H1 (cell line): ENCODE results near the gene ARL9. TPM values are rescaled to one million over a fixed set of nuclear protein-coding genes. Genes with fewer than 3 reads are reported as not detected.

Source experiments
- CTCF ChIA-PET: fragments of 300-600 bp; sonication (Branson Sonifier 250); formaldehyde crosslinking; loops from one replicate; lab custom pipeline; 2021; ENCODE audit not compliant: partially characterized antibody; lab: Charles Lee
- POLR2A ChIA-PET: fragments of 300-600 bp; sonication (Branson Sonifier 250); formaldehyde crosslinking; loops from one replicate; lab custom pipeline; 2021; ENCODE audit warnings: inconsistent platforms; ENCODE audit not compliant: partially characterized antibody; lab: Charles Lee
- DNase-seq, 2 experiments: peaks; one replicate each; pipeline versions ENCODE4 v3.0.0 to v3.0.0-alpha.2; 2010 to 2022; ENCODE audit warnings: low spot score in 2 of 2, low read depth in 1 of 2, mixed read lengths in 1 of 2
- FAIRE-seq: peaks from 2 replicates; lab custom pipeline; 2011; peaks lifted over from hg19 to GRCh38; lab: Jason Lieb, UNC
- H2AFZ ChIP-seq: 2 replicates; pipeline ENCODE4 v1.8.1; 2012; ENCODE audit warnings: low read length, inconsistent platforms
- H2AK5ac ChIP-seq: 2 replicates; pipeline ENCODE4 v1.6.1; 2013; ENCODE audit warnings: low read depth, low read length
- H2BK120ac ChIP-seq: replicated peaks from 2 replicates; pipeline ENCODE3; 2013; ENCODE audit warnings: low read depth, low read length, inconsistent platforms
- H2BK12ac ChIP-seq: 2 replicates; pipeline ENCODE4 v1.6.1; 2013; ENCODE audit warnings: low read depth, low read length
- H2BK15ac ChIP-seq: 2 replicates; pipeline ENCODE4 v1.6.1; 2013; ENCODE audit warnings: low read length
- H2BK20ac ChIP-seq: 2 replicates; pipeline ENCODE4 v1.6.1; 2013; ENCODE audit warnings: low read length
- H2BK5ac ChIP-seq: 2 replicates; pipeline ENCODE4 v1.6.1; 2013; ENCODE audit warnings: low read depth, low read length
- H3K14ac ChIP-seq: 2 replicates; pipeline ENCODE4 v1.6.1; 2013; ENCODE audit warnings: inconsistent platforms; ENCODE audit not compliant: insufficient read length
- H3K18ac ChIP-seq: 2 replicates; pipeline ENCODE4 v1.6.1; 2013; ENCODE audit warnings: low read length; ENCODE audit errors: extremely low read depth
- H3K23ac ChIP-seq: 2 replicates; pipeline ENCODE4 v1.6.1; 2013; ENCODE audit warnings: inconsistent platforms; ENCODE audit not compliant: insufficient read length
- H3K23me2 ChIP-seq: 2 replicates; pipeline ENCODE4 v1.6.1; 2013; ENCODE audit warnings: low read depth, low read length
- H3K27ac ChIP-seq: 2 replicates; pipeline ENCODE4 v1.6.1; 2011; ENCODE audit warnings: low read depth, low read length, inconsistent platforms
- H3K27me3 ChIP-seq, 4 experiments: replicated peaks in 1 of 4; 1 replicate in 1 of 4; 2 replicates in 3 of 4; pipeline versions ENCODE4 v1.6.1 to v1.8.1; 2011 to 2013; ENCODE audit warnings: low read length in 3 of 4, mild to moderate bottlenecking in 3 of 4, inconsistent platforms in 2 of 4, mixed read lengths in 2 of 4, moderate library complexity in 1 of 4; ENCODE audit not compliant: control insufficient read depth in 3 of 4, insufficient read depth in 3 of 4; ENCODE audit errors: extremely low read depth in 1 of 4
- H3K36me3 ChIP-seq, 4 experiments: 2 replicates each; pipeline versions ENCODE4 v1.6.1 to v1.8.1; 2011 to 2013; ENCODE audit warnings: mild to moderate bottlenecking in 4 of 4, low read length in 3 of 4, moderate library complexity in 2 of 4, control low read depth in 1 of 4, inconsistent platforms in 1 of 4; ENCODE audit not compliant: insufficient read depth in 4 of 4, control insufficient read depth in 2 of 4
- H3K4ac ChIP-seq: replicated peaks from 2 replicates; pipeline ENCODE3; 2013; ENCODE audit warnings: low read length, low read depth, mixed read lengths, inconsistent platforms; ENCODE audit not compliant: insufficient read length
- H3K4me1 ChIP-seq, 4 experiments: replicated peaks in 1 of 4; 1 replicate in 1 of 4; 2 replicates in 3 of 4; pipeline versions ENCODE4 v1.6.1 to v1.8.1; 2011 to 2013; ENCODE audit warnings: low read length in 3 of 4, inconsistent platforms in 2 of 4, mixed read lengths in 1 of 4; ENCODE audit not compliant: insufficient read depth in 4 of 4, control insufficient read depth in 3 of 4
- H3K4me2 ChIP-seq, 2 experiments: 2 replicates each; pipeline versions ENCODE4 v1.6.1 to v1.8.1; 2011 to 2013; ENCODE audit warnings: low read depth in 2 of 2, low read length in 2 of 2, control low read depth in 1 of 2, inconsistent platforms in 1 of 2, mild to moderate bottlenecking in 1 of 2; ENCODE audit not compliant: insufficient read depth in 1 of 2
- H3K4me3 ChIP-seq, 4 experiments: fragments of 200-600, 300-600 bp in 1 of 4; sonication (generic), shearing (Covaris generic), sonication (Bioruptor Twin) in 1 of 4; 2 replicates each; pipeline versions ENCODE4 v1.5.1 to v1.8.1; 2011 to 2016; ENCODE audit warnings: low read length in 4 of 4, low read depth in 3 of 4, control low read depth in 2 of 4, inconsistent platforms in 2 of 4, mild to moderate bottlenecking in 2 of 4, mixed read lengths in 1 of 4, moderate library complexity in 1 of 4; ENCODE audit not compliant: insufficient read depth in 2 of 4; ENCODE audit errors: extremely low read depth in 1 of 4
- H3K56ac ChIP-seq: replicated peaks from 2 replicates; pipeline ENCODE3; 2013; ENCODE audit warnings: low read depth, mild to moderate bottlenecking, mixed read lengths, low read length, inconsistent platforms; ENCODE audit not compliant: insufficient read length
- H3K79me1 ChIP-seq: 2 replicates; pipeline ENCODE4 v1.6.1; 2013; ENCODE audit warnings: low read depth, low read length, control low read depth
- H3K79me2 ChIP-seq, 2 experiments: 2 replicates each; pipeline versions ENCODE4 v1.6.1 to v1.8.1; 2012 to 2013; ENCODE audit warnings: low read length in 2 of 2, mild to moderate bottlenecking in 2 of 2, inconsistent platforms in 1 of 2; ENCODE audit not compliant: insufficient read depth in 2 of 2, control insufficient read depth in 1 of 2
- H3K9ac ChIP-seq, 4 experiments: replicated peaks in 1 of 4; 1 replicate in 1 of 4; 2 replicates in 3 of 4; pipeline versions ENCODE4 v1.6.1 to v1.8.1; 2011 to 2013; ENCODE audit warnings: low read depth in 3 of 4, low read length in 3 of 4, control low read depth in 2 of 4, mild to moderate bottlenecking in 2 of 4, moderate library complexity in 2 of 4, inconsistent platforms in 1 of 4; ENCODE audit errors: extremely low read depth in 1 of 4
- H3K9me3 ChIP-seq, 2 experiments: 2 replicates each; pipeline versions ENCODE4 v1.6.1 to v1.8.1; 2012 to 2013; ENCODE audit warnings: mild to moderate bottlenecking in 2 of 2, moderate library complexity in 2 of 2, control low read depth in 1 of 2, inconsistent platforms in 1 of 2, low read depth in 1 of 2, low read length in 1 of 2, mixed read lengths in 1 of 2; ENCODE audit not compliant: insufficient read depth in 2 of 2
- H4K20me1 ChIP-seq, 2 experiments: replicated peaks in 1 of 2; 2 replicates each; pipeline versions ENCODE3 to v1.8.1; 2011 to 2013; ENCODE audit warnings: inconsistent platforms in 2 of 2, low read length in 2 of 2, mild to moderate bottlenecking in 1 of 2; ENCODE audit not compliant: insufficient read depth in 2 of 2, control insufficient read depth in 1 of 2
- H4K5ac ChIP-seq: 2 replicates; pipeline ENCODE4 v1.6.1; 2013; ENCODE audit warnings: low read length, low read depth, mixed read lengths, inconsistent platforms; ENCODE audit not compliant: insufficient read length
- H4K8ac ChIP-seq: 2 replicates; pipeline ENCODE4 v1.8.0; 2013; ENCODE audit warnings: mild to moderate bottlenecking, moderate library complexity, low read length, inconsistent platforms; ENCODE audit not compliant: insufficient read depth; ENCODE audit errors: extremely low read depth
- H4K91ac ChIP-seq: replicated peaks from 2 replicates; pipeline ENCODE3; 2013; ENCODE audit warnings: low read length, mixed read lengths, inconsistent platforms; ENCODE audit not compliant: insufficient read length
- ASH2L ChIP-seq: fragments of 200-600, 300-600 bp; sonication (generic); IDR thresholded peaks from one replicate; pipeline ENCODE4 v1.7.1; 2017; ENCODE audit warnings: low read length
- BACH1 ChIP-seq: IDR thresholded peaks from 2 replicates; pipeline ENCODE4 v1.6.1; 2012; ENCODE audit warnings: low read length, improper control_type of control experiment
- BCL11A ChIP-seq, 2 experiments: IDR thresholded peaks; one replicate each; pipeline ENCODE4 v1.6.1; 2011; ENCODE audit warnings: low read depth in 2 of 2, low read length in 2 of 2, mild to moderate bottlenecking in 2 of 2
- CEBPB ChIP-seq: IDR thresholded peaks from 2 replicates; pipeline ENCODE4 v1.6.1; 2012; ENCODE audit warnings: low read depth, low read length
- CREB1 ChIP-seq: IDR thresholded peaks from 2 replicates; pipeline ENCODE4 v1.6.1; 2012; ENCODE audit warnings: inconsistent platforms
- CTBP2 ChIP-seq: IDR thresholded peaks from 2 replicates; pipeline ENCODE4 v1.7.0; 2011; ENCODE audit warnings: borderline replicate concordance, mild to moderate bottlenecking, moderate library complexity, mixed read lengths, low read length; ENCODE audit not compliant: insufficient read depth, insufficient read length
- KDM1A ChIP-seq: fragments of 200-600, 300-600 bp; sonication (generic); IDR thresholded peaks from 2 replicates; pipeline ENCODE4 v1.7.1; 2016; ENCODE audit warnings: mild to moderate bottlenecking, low read length, borderline replicate concordance
- KDM4A ChIP-seq: IDR thresholded peaks from one replicate; pipeline ENCODE4 v1.7.1; 2012; ENCODE audit warnings: low read depth, mild to moderate bottlenecking, moderate library complexity, low read length, inconsistent platforms; ENCODE audit not compliant: severe bottlenecking
- NANOG ChIP-seq: IDR thresholded peaks from 2 replicates; pipeline ENCODE4 v1.6.1; 2011; ENCODE audit warnings: low read length, low read depth, mild to moderate bottlenecking, inconsistent platforms; ENCODE audit not compliant: insufficient read depth, poor library complexity, severe bottlenecking
- WGBS, 2 experiments: shearing (Covaris generic) in 1 of 2; methylation state at CpG; one replicate each; pipeline versions ENCODE4 v1.1.6 to v1.1.7; 2013 to 2015; ENCODE audit warnings: low lambda C conversion rate in 2 of 2, mixed read lengths in 2 of 2, inconsistent platforms in 1 of 2, low coverage in 1 of 2, missing lambda C conversion rate in 1 of 2; ENCODE audit not compliant: insufficient replicate concordance in 2 of 2, insufficient coverage in 1 of 2, insufficient read length in 1 of 2; ENCODE audit errors: extremely low coverage in 1 of 2, missing lambda C conversion rate in 1 of 2; 5-methylcytosine and 5-hydroxymethylcytosine counted together
- polyA plus RNA-seq, 7 experiments: library from polyadenylated mRNA; depleted of rRNA in 3 of 7; stranded (reverse) in 5 of 7; unstranded in 2 of 7; fragments of >200 nt in 5 of 7; fragments of 200-250 nt in 2 of 7; gene quantifications; 1 replicate in 5 of 7; 2 replicates in 1 of 7; 4 replicates in 1 of 7; pipeline versions ENCODE4 v1.2.1 to v1.2.3, GENCODE V29; 2011 to 2013; ENCODE audit warnings: missing spikeins in 2 of 7, mixed read lengths in 2 of 7
- total RNA-seq: library from RNA; stranded (reverse); fragmentation: NEBNext Ultra II Directional; extraction: Animal tissue kit (Norgen Biotek cat#: 25700); gene quantifications from 2 replicates; pipeline ENCODE4 v1.2.1, GENCODE V29; 2021
- TF ChIP-seq, protein P1 (sequence below): IDR thresholded peaks from 2 replicates; pipeline ENCODE4 v1.6.1; 2012; ENCODE audit warnings: inconsistent platforms

ARL9 gene
- total and polyA plus RNA-seq, 2 of the 8 experiments (the other 6 are each of a cell fraction or from before 2014, with no cell fraction given), result 0.60 to 0.76 TPM

DNA sequence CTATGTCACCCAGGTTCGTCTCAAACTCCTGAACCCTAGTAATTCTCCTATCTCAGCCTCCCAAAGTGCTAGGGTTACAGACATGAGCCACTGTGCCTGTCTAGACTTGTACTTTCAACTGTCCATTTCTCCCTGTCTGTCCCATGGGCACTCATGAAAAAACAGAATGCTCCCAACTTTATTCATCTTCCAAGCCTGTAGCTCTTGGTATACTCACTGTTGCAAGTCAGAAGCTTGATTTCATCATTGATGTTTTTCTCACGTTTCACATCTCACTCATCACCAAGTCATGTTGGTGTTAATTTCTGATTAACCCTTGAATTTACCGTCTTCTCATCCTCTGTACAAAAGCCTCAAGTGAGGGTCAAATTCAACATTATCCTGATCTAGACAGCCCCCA, 45.5 kb upstream of the ARL9 start:
- no peak overlapping the region for H3K27ac ChIP-seq
- H3K27me3 ChIP-seq, result no peaks in the 10 kb centered on the region
- FAIRE-seq (no peak), DNase-seq (no peak)
- POLR2A ChIA-PET, result interaction anchor here (1.1 to 12.0 kb wide), 4 partner anchors 9 to 23 kb away, joined by 3 to 121 read pairs (median 22); partner anchors contain the start of genes PAICS, PPAT and SRP72
- no peak overlapping the region for H3K4me2 ChIP-seq
- no peak overlapping the region for H2AK5ac ChIP-seq
- no peak overlapping the region for H2BK12ac ChIP-seq
- no peak overlapping the region for H3K14ac ChIP-seq
- no peak overlapping the region for H3K4me3 ChIP-seq
- H2BK5ac ChIP-seq, result no peak overlapping the region
- H2BK15ac ChIP-seq, result no peak overlapping the region
- 97% methylated on average over 3 of the region's 3 CpGs; no CpG with 5 or more reads in 1 of the 2 experiments for WGBS, 2 experiments
- peaks cover 13 to 14% of the 10 kb centered on the region in 2 experiments for H4K20me1 ChIP-seq
- H4K91ac ChIP-seq, result no peak overlapping the region
- H3K79me2 ChIP-seq, result peaks cover 0 to 11% of the 10 kb centered on the region in 2 experiments; a peak in 2 of 4 replicates
- H2BK120ac ChIP-seq, result no peak overlapping the region
- H4K8ac ChIP-seq, result no peak overlapping the region
- CTCF ChIA-PET, result interaction anchor here (0.6 to 0.9 kb wide), 2 partner anchors 18 to 30 kb away, joined by 3 read pairs; no protein-coding TSS in a partner anchor
- H4K5ac ChIP-seq, result no peak overlapping the region
- H3K79me1 ChIP-seq, result no peaks in the 10 kb centered on the region; the same call in 1 of the 2 replicates
- H3K9me3 ChIP-seq, result no peaks in the 10 kb centered on the region
- peaks cover 25 to 76% (median 67%) of the 10 kb centered on the region in 4 experiments for H3K36me3 ChIP-seq
- no peaks in the 10 kb centered on the region for H3K23me2 ChIP-seq
- H3K23ac ChIP-seq, result no peak overlapping the region
- H2BK20ac ChIP-seq, result no peak overlapping the region
- no peak overlapping the region for H3K56ac ChIP-seq
- H3K9ac ChIP-seq, result no peak overlapping the region
- no peaks in the 10 kb centered on the region for H3K4me1 ChIP-seq
- TF ChIP-seq, protein P1, sequence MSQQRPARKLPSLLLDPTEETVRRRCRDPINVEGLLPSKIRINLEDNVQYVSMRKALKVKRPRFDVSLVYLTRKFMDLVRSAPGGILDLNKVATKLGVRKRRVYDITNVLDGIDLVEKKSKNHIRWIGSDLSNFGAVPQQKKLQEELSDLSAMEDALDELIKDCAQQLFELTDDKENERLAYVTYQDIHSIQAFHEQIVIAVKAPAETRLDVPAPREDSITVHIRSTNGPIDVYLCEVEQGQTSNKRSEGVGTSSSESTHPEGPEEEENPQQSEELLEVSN, result no peak
- TF ChIP-seq KDM4A (no peak), NANOG (no peak), ASH2L (no peak), CTBP2 (no peak), CEBPB (no peak), CREB1 (no peak), BCL11A (IDR thresholded peaks at IDR 0.05; ENCODE audit: low read depth in 2 of 2, low read length in 2 of 2) (no peak), BACH1 (no peak), KDM1A (no peak)
- TF ChIP-seq, all 59 proteins: peak for 0
- Histone ChIP-seq H3K18ac (no peak overlapping the region), H3K4ac (no peak overlapping the region), H2AFZ (no peak overlapping the region)
